IPS-18c (cell line): Measurements from ENCODE around the gene VSIR.

ENCODE experiments used
- H3K4me3 ChIP-seq: 2 replicates; pipeline ENCODE4 v1.7.0; 2013; ENCODE audit warnings: low read depth, mild to moderate bottlenecking, low read length, moderate library complexity; ENCODE audit not compliant: insufficient read depth
- H3K9me3 ChIP-seq: one replicate; pipeline ENCODE4 v1.6.1; 2013; ENCODE audit warnings: mild to moderate bottlenecking, low read length, moderate library complexity; ENCODE audit not compliant: control insufficient read depth, insufficient read depth

Gene VSIR

DNA sequence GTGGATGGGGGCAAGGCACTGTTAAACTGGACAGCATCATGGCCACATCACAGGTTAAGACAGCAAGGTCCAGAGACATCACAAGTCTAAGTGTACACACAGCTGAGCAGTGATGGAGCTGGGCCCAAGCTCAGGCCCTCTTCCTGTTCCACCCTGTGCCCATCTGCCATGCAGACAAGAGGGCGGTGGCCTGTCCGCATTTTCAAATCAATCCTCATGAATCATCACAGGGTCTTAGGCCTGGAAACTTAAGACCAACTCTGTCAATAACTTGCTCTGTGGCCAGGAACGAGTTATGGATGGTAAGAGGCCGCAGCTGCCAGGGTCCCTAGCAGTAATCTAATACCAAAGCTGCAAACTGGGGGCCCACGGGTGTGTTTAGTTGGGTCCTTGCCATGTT, 56.9 kb downstream of the VSIR start:
- Histone ChIP-seq H3K9me3 (no peaks in the 10 kb centered on the region), H3K4me3 (no peak overlapping the region)

DNA sequence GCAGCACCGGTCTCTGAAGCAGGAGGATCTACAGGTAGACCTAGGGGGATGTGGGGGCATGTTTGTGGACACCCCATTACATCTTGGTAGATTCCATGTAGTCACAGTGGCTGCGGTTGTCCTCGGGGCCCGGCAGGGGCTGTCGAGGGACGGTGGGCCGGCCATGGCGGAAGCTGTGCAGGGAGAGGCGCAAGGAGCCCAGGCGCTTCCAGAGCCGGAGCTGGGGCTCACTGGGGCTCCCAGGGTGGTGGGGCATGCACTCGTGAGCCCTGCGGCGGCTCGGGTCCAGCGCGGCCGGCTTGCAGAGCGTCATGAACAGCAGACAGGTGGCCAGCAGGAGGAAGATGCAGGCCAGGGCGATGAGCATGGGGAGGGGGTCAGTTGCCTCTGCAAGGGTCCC, 57.5 kb downstream of the VSIR start:
- Histone ChIP-seq H3K4me3 (no peak overlapping the region), H3K9me3 (no peaks in the 10 kb centered on the region)

DNA sequence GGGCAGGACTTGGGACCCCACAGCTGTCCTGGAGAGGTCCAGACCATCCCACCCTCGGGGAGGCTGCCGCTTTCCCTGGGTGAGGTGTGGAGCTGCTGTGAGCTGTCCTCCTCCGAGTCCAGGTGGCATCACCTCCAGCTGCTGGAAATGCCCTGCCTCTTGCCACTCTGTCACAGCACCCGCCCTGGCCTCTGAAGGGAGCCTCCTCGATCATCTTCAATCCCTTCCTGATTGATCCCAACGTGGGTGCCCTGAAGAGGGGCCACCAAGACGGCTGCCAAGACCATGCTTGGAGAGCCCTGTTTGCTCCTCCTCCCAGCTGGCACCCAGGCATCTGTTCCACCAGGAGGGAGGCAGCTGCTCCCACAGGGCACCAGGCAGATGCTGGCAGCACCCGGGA, 58.3 kb downstream of the VSIR start:
- Histone ChIP-seq H3K9me3 (no peaks in the 10 kb centered on the region), H3K4me3 (no peak overlapping the region)

DNA sequence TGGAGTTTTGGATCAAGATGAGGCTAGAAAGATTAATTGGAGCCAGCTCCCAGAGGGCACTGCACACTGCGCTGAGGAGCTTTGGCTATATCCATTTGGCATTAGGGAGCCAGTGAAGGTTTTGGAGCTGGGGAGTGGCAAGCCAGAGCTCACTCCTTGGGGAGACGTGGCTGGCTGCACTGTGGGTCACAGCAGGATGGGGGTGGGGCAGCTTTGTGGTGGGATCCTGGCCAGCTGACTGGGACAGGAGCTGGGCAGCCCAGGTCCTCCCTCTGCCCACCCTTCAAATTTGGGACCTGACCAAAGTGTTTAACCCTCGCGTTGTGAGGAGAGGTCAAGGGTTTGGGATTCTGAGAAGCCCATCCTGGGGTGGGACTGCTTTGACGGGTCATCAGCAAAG, 58.7 kb downstream of the VSIR start:
- Histone ChIP-seq H3K4me3 (no peak overlapping the region), H3K9me3 (no peaks in the 10 kb centered on the region)

DNA sequence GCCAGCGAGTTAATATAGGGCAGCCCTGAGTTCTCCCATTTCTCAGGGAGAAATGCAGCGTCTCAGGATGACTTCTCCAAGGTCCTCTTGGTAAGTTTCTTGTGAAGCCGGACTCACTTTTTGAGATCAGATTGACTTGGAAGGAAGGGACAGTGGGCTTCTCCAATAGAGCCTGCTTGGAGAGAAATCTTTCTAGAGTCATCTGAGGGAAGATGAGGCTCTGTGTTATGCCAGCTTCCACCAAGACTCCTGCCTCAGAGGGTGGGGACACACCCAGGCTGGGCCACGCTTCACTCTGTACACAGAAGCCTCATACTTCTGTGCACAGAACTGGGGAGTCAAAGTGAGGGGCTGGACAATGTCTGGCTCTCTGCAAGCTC, 59.3 kb downstream of the VSIR start:
- Histone ChIP-seq H3K9me3 (no peaks in the 10 kb centered on the region), H3K4me3 (no peak overlapping the region)

- Histone ChIP-seq H3K9me3 (no peaks in the 10 kb centered on the region), H3K4me3 (no peak overlapping the region)
These were observed 59.9 kb downstream of the VSIR start for GRCh38 chr10:71713135-71714030.

DNA sequence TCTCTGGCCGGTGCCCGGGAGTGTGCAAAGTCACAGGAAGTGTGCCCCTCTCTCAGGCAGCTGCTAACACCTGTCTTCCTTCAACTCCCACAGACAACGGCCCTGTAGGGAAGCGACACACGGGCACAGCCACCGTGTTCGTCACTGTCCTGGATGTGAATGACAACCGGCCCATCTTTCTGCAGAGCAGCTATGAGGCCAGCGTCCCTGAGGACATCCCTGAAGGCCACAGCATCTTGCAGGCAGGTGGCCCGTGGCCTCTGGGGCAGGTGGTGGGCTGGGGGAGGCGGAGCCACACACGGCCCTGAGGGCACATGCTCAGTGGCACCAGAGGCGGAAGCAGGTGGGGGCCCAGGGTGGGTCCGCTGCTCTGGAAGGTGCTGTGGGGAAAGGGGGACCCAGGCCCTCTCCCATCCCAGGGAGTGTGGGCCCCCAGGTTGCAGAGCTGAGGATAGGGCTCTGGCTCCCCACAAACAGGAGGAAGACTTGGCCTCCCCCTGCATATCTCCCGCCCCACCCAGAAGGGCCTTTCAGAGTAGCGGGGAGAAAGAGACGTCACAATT, 60.7 kb downstream of the VSIR start:
- no peak overlapping the region for H3K4me3 ChIP-seq
- H3K9me3 ChIP-seq = no peaks in the 10 kb centered on the region

DNA sequence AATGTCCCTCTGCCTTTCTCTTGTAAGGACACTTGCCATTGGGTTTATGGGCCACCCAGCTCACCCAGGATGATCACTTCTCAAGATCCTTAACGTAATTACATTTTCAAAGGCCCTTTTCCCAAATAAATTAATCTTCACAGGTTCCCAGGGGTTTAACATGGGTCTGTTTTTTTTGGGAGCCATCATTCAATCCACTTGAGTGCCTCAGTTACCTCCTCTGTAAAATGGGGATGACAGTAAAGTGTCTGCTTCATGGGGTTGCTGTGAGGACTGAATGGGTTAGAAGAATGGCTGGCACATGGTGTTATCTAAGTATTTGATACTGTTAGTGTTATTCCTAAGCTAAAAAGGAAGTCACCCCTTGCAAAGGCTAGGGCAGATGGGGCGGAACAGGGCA, 61.1 kb downstream of the VSIR start:
- Histone ChIP-seq H3K4me3 (no peak overlapping the region), H3K9me3 (no peaks in the 10 kb centered on the region)

GRCh38 chr10:71711052-71711623, 62.2 kb downstream of the VSIR start:
- Histone ChIP-seq H3K4me3 (no peak overlapping the region), H3K9me3 (no peaks in the 10 kb centered on the region)

- Histone ChIP-seq H3K9me3 (no peaks in the 10 kb centered on the region), H3K4me3 (no peak overlapping the region)
These were observed 62.8 kb downstream of the VSIR start for GRCh38 chr10:71710519-71710918.

DNA sequence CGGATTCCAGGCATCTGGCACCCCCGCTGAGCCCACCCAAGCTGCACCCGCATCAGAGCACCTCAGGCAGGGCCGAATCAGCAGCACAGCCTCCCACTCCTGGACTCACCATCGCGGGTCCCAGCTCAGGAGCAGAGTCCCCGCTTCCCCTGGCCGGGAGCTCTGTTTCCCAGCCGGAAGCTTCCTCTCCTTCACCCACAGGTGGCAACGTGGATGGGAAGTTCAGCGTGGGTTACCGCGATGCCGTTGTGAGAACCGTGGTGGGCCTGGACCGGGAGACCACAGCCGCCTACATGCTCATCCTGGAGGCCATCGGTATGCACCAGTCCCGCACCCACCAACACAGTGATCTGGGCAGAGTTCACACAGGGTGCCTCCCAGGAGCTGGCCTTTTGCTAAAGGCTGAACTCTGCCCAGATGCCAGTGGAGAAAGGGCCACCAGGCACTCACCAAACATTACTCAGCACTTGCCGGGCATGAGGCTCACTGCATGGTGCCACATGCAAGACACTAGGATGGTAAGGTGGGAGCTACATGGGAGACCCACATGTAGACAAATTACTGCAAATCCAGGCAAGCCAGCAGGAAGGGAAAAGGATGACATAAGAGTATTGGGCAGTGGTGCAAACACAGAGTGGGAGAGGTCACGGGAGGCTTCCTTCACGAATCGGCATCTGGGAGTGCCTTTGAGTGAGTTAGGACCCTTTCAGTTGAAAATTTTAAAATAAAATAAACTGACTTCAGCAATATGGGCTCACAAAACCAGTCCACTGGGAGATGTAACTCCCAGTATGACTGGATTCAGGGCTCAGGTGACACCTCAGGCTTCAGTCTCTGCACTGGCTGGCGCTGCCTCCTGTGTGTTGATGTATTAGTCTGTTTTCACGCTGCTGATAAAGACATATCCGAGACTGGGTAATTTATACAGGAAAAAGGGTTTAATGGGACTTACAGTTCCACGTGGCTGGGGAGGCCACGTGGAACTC, 64.1 kb downstream of the VSIR start:
- Histone ChIP-seq H3K9me3 (no peaks in the 10 kb centered on the region), H3K4me3 (no peak overlapping the region)

DNA sequence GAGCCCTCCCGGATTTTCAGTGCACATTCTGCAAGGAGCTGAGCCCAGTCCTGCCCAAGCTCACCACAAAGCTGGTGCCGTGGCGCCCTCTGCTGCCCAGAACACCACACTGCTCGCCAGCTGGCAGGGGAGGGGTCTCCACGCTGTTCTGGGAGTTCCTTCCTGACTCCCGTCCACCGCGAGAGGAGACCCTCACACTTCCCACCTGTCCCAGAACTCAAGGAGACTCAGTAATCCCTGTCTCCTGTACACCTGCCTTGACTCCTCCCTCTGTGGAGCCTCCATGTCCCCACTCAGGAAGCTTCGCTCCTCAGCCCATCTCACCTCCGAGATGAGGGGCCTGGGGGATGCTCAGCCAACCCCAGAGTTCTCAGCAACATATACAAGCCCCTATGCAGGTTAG, 65.0 kb downstream of the VSIR start:
- Histone ChIP-seq H3K9me3 (no peaks in the 10 kb centered on the region), H3K4me3 (no peak overlapping the region)

DNA sequence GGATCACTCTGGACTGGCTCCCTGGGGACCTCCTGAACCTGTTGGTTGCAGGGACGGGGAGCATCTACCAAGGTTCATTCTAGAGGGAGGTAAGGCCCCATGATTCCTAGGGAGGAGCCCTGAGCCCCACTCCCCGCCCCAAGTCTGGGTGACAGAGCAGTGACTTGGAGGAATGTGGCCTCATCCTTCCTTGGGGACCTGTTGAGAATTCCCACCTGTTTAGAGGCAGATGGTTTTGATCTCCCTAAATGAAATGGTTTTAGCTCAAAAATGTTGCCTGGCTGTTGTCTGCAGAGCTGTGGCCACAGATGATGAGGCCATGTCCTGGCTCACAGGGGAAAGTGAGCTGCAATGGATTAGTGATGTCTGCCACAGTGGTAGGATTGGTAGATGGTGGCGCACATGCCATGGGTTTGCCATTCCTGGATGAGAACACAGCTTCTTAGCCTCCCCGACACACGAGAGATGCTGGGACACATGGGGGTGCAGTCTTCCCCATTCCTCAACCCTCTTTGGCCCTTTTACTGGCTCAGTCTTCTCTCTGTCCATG, 66.0 kb downstream of the VSIR start:
- no peak overlapping the region for H3K4me3 ChIP-seq
- H3K9me3 ChIP-seq = no peaks in the 10 kb centered on the region

DNA sequence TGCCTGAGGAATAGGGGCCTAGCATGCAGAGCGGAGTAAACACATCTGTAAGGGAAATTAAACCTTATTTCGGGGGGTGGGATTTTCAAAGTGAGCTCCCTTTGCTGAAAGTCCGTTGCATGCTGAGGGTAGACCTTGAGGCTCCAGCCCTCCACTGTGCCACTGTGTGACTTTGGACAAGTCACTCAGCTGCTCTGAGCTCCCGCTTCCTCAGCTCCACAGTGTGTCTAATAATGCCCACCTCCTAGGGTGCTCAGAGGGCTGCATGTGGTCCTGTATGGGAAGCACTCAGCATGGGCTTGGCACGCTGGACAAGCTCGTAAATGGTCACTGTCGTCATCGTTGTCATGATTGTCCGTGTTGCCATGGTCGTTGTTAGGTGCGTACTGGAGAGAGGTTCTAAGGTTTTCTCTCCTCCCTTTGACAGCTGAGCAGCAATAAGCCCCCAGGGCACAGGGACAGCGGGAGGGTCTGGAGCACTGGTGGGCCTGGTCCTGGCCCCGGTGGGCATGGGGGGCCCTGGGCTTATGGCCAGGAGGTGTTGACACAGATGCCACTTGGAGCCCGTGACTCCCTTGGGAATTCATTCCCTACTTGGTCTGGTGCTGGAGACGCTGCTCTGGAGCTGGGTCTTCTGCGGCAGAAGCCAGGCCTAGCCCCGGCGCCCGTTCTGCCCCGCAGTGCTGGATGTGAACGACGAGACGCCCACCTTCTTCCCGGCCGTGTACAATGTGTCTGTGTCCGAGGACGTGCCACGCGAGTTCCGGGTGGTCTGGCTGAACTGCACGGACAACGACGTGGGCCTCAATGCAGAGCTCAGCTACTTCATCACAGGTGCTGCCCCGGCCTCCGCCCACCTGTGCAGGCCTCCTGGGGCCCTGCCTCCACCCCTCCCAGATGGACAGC, 66.9 kb downstream of the VSIR start:
- H3K9me3 ChIP-seq = no peaks in the 10 kb centered on the region
- H3K4me3 ChIP-seq = no peak overlapping the region

DNA sequence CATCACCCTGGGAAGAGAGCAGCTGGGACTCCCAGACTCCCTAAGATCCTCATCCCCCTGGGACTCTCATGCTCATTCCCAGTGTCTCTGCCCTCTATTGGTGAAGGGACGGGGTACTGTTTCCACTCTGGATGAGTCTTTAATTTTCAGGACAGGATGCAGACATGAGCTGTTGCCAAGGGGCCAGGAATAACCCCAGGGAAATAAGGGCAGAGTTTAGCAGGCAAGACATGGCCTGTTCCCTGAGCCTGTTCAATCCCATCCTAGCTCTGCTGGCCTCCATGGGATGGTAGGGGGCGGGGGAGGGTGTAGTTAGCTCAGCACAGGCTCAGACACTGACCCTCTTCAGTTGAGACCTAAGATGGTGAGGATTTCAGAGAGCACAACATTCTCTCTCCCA, 67.7 kb downstream of the VSIR start:
- no peak overlapping the region for H3K4me3 ChIP-seq

GRCh38 chr10:71704816-71705215, 68.5 kb downstream of the VSIR start:
- H3K4me3 ChIP-seq = no peak overlapping the region
- no peaks in the 10 kb centered on the region for H3K9me3 ChIP-seq

More for the DNA sequence above, 67.7 kb downstream of the VSIR start:
- no peaks in the 10 kb centered on the region for H3K9me3 ChIP-seq
